Measurements from ENCODE around the gene GAPDH. TPM values are rescaled to one million over a fixed set of nuclear protein-coding genes. Genes with fewer than 3 reads are reported as not detected.

GAPDH gene
- polyA plus RNA-seq, 1 experiment: 9,160 TPM

- DNase-seq (ENCODE audit: low read depth, low spot score): no peak
- ChIA-PET CTCF (interaction anchor here (1.0 kb wide), 1 partner anchor 13 kb away, joined by 4 read pairs; no protein-coding TSS in a partner anchor), POLR2A (interaction anchor here (1.2 kb wide), 1 partner anchor 9 kb away, joined by 7 read pairs; the partner anchor contains the start of gene GAPDH)
- Histone ChIP-seq H3K27ac (ENCODE audit: low read depth, low read length) (no peak overlapping the region), H3K9me3 (ENCODE audit: control insufficient read depth, insufficient read depth, low read length) (no peaks in the 10 kb centered on the region), H3K27me3 (ENCODE audit: control insufficient read depth, insufficient read depth, low read length) (no peaks in the 10 kb centered on the region), H3K4me3 (ENCODE audit: low read depth, low read length) (no peak overlapping the region)
- TF ChIP-seq, protein P1, sequence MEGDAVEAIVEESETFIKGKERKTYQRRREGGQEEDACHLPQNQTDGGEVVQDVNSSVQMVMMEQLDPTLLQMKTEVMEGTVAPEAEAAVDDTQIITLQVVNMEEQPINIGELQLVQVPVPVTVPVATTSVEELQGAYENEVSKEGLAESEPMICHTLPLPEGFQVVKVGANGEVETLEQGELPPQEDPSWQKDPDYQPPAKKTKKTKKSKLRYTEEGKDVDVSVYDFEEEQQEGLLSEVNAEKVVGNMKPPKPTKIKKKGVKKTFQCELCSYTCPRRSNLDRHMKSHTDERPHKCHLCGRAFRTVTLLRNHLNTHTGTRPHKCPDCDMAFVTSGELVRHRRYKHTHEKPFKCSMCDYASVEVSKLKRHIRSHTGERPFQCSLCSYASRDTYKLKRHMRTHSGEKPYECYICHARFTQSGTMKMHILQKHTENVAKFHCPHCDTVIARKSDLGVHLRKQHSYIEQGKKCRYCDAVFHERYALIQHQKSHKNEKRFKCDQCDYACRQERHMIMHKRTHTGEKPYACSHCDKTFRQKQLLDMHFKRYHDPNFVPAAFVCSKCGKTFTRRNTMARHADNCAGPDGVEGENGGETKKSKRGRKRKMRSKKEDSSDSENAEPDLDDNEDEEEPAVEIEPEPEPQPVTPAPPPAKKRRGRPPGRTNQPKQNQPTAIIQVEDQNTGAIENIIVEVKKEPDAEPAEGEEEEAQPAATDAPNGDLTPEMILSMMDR (IDR thresholded peaks at IDR 0.05; ENCODE audit: low read depth, low read length): no peak
Observed at GRCh38 chr12:6524648-6525047, 9.7 kb upstream of the GAPDH start.

- POLR2A ChIA-PET: interaction anchor here (1.4 kb wide), 1 partner anchor 8 kb away, joined by 3 read pairs; the partner anchor contains the start of gene GAPDH
- H3K4me3 ChIP-seq (ENCODE audit: low read depth, low read length): no peak overlapping the region
- no peak overlapping the region for H3K27ac ChIP-seq (ENCODE audit: low read depth, low read length)
- no peaks in the 10 kb centered on the region for H3K27me3 ChIP-seq (ENCODE audit: control insufficient read depth, insufficient read depth, low read length)
- H3K9me3 ChIP-seq (ENCODE audit: control insufficient read depth, insufficient read depth, low read length): no peaks in the 10 kb centered on the region
- DNase-seq (ENCODE audit: low read depth, low spot score): no peak
- TF ChIP-seq, protein P1 (IDR thresholded peaks at IDR 0.05; ENCODE audit: low read depth, low read length): no peak
- CTCF ChIA-PET: interaction anchor here (1.4 kb wide), 1 partner anchor 32 kb away, joined by 3 read pairs; no protein-coding TSS in a partner anchor
Observed at GRCh38 chr12:6526201-6526600, 8.1 kb upstream of the GAPDH start.

DNA sequence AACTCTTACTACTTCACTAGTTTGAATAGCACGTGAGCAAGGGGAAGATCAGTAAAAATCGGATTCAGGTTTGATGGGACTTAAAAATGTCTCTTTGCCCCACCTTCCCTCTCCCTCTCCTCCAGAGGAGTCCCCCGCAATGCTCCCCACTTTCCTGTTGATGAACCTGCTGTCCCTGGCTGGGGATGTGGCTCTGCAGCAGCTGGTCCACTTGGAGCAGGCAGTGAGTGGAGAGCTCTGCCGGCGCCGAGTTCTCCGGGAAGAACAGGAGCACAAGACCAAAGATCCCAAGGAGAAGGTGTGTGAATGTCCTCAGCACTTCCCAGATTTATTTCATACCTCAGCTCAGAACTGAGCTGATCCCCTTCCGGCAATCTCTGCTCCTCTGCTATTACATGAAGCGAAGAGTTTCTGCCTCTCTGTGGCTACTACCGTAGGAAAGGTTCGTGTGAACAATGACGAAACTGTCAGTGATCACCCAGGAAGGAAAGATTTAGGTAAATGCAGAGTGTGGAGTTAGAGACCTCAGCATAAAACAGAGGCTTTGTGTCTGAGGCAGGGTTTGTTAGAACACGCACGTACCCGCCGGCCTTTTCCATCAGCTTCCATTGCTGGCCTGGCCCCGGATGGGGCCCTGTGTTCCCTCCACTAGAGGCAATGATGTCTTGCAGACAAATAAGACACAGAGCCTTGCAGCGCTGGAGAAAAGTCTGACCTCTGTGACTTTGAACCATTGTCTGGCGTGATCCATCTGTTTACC is 7.4 kb upstream of the GAPDH start:
- no peaks in the 10 kb centered on the region for H3K27me3 ChIP-seq (ENCODE audit: control insufficient read depth, insufficient read depth, low read length)
- ChIA-PET POLR2A (no interaction called here), CTCF (interaction anchor here (1.4 kb wide), 1 partner anchor 31 kb away, joined by 3 read pairs; no protein-coding TSS in a partner anchor)
- no peak overlapping the region for H3K27ac ChIP-seq (ENCODE audit: low read depth, low read length)
- TF ChIP-seq, protein P1 (IDR thresholded peaks at IDR 0.05; ENCODE audit: low read depth, low read length): no peak
- DNase-seq (ENCODE audit: low read depth, low spot score): no peak
- H3K4me3 ChIP-seq (ENCODE audit: low read depth, low read length): no peak overlapping the region
- H3K9me3 ChIP-seq (ENCODE audit: control insufficient read depth, insufficient read depth, low read length): no peaks in the 10 kb centered on the region

DNA sequence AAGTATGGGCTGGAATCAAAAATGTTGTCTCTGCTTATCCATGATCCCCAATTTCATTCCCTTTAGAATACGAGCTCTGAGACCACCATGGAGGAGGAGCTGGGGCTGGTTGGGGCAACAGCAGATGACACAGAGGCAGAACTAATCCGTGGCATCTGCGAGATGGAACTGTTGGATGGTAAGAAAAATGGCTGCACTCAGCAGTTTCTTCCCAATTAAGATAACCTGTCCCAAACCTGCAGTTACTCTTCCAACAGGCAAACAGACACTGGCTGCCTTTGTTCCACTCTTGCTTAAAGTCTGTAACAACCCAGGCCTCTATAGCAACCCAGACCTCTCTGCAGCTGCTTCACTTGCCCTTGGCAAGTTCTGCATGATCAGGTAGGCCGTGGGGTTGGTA is 6.6 kb upstream of the GAPDH start:
- Histone ChIP-seq H3K27me3 (ENCODE audit: control insufficient read depth, insufficient read depth, low read length) (no peaks in the 10 kb centered on the region), H3K27ac (ENCODE audit: low read depth, low read length) (no peak overlapping the region), H3K4me3 (ENCODE audit: low read depth, low read length) (no peak overlapping the region), H3K9me3 (ENCODE audit: control insufficient read depth, insufficient read depth, low read length) (no peaks in the 10 kb centered on the region)
- no peak for DNase-seq (ENCODE audit: low read depth, low spot score)
- CTCF ChIA-PET: no interaction called here
- POLR2A ChIA-PET: no interaction called here
- TF ChIP-seq, protein P1 (IDR thresholded peaks at IDR 0.05; ENCODE audit: low read depth, low read length): no peak

GRCh38 chr12:6528539-6529235 is 5.6 kb upstream of the GAPDH start:
- POLR2A ChIA-PET: no interaction called here
- Histone ChIP-seq H3K9me3 (ENCODE audit: control insufficient read depth, insufficient read depth, low read length) (peaks cover 3% of the 10 kb centered on the region; the same call in 1 of the 2 replicates), H3K27ac (ENCODE audit: low read depth, low read length) (no peak overlapping the region), H3K4me3 (ENCODE audit: low read depth, low read length) (no peak overlapping the region), H3K27me3 (ENCODE audit: control insufficient read depth, insufficient read depth, low read length) (no peaks in the 10 kb centered on the region)
- TF ChIP-seq, protein P1 (IDR thresholded peaks at IDR 0.05; ENCODE audit: low read depth, low read length): no peak
- DNase-seq (ENCODE audit: low read depth, low spot score): no peak
- CTCF ChIA-PET: interaction anchor here (1.1 kb wide), 1 partner anchor 63 kb away, joined by 3 read pairs; no protein-coding TSS in a partner anchor

Measured in AG04450 (cell line).